NCI-H446 treated with DMSO at 0.1 percent for 48 hours (cell line): Measurements from ENCODE around the gene USP2.

Source experiments
- DNase-seq: peaks from one replicate; lab custom pipeline; 2025; lab: John Stamatoyannopoulos, UW

Gene USP2

GRCh38 chr11:119306373-119306890 is 75.1 kb downstream of the USP2 start:
- DNase-seq = no peak

- DNase-seq = no peak
These were observed 75.7 kb downstream of the USP2 start for GRCh38 chr11:119305556-119306372.
